Stimulated activated naive CD8-positive, alpha-beta T cell treated with anti-CD3 and anti-CD28 coated beads, Interleukin-15, amount 100 ng/mL, for 72 hours (primary cell): ENCODE data around the gene HTR4.
"Not testable (repeated sequence)": the region's sequence is repeated elsewhere in the genome, so short reads cannot be mapped to it uniquely, and the experiment has no call there.

ENCODE experiments used
- ATAC-seq: fragments of 150-1000 bp; cut with Tn5 transposase; 2 replicates; pipeline ENCODE4 v1.10.0; 2021; ENCODE audit warnings: mild to moderate bottlenecking, moderate library complexity
- DNase-seq, 2 donors: peaks; one replicate each; pipeline ENCODE4 v3.0.0; 2021 to 2022
- H3K27ac Mint-ChIP-seq, 2 donors: one replicate each; pipeline ENCODE4 v1.8.0; 2022; ENCODE audit warnings: mild to moderate bottlenecking in 2 of 2, mixed read lengths in 2 of 2, moderate library complexity in 2 of 2
- H3K27me3 Mint-ChIP-seq: one replicate; pipeline ENCODE4 v1.8.0; 2022; ENCODE audit warnings: mixed read lengths
- H3K4me1 Mint-ChIP-seq: one replicate; pipeline ENCODE4 v1.8.0; 2022; ENCODE audit warnings: mild to moderate bottlenecking, mixed read lengths
- H3K4me3 Mint-ChIP-seq, 2 donors: one replicate each; pipeline ENCODE4 v1.8.0; 2022; ENCODE audit warnings: mild to moderate bottlenecking in 2 of 2, mixed read lengths in 2 of 2, moderate library complexity in 1 of 2
- H3K9me3 Mint-ChIP-seq, 2 donors: one replicate each; pipeline ENCODE4 v1.8.0; 2022; ENCODE audit warnings: mixed read lengths in 2 of 2

HTR4 gene

GRCh38 chr5:148541054-148541835, 113.1 kb downstream of the HTR4 start:
- H3K9me3 Mint-ChIP-seq = peaks cover 0 to 9% of the 10 kb centered on the region in 2 donors
- no peak overlapping the region for H3K4me3 Mint-ChIP-seq
- no peak for DNase-seq
- no peaks in the 10 kb centered on the region for H3K4me1 Mint-ChIP-seq
- no peak overlapping the region for H3K27ac Mint-ChIP-seq
- peaks cover 32% of the 10 kb centered on the region for H3K27me3 Mint-ChIP-seq
- no peak for ATAC-seq

- H3K4me3 Mint-ChIP-seq = no peak overlapping the region
- DNase-seq = no peak
- no peak for ATAC-seq
- H3K27ac Mint-ChIP-seq = no peak overlapping the region
- no peaks in the 10 kb centered on the region for H3K4me1 Mint-ChIP-seq
- peaks cover 0 to 9% of the 10 kb centered on the region in 2 donors for H3K9me3 Mint-ChIP-seq
- peaks cover 38% of the 10 kb centered on the region for H3K27me3 Mint-ChIP-seq
Observed at GRCh38 chr5:148540647-148541046, 113.7 kb downstream of the HTR4 start.

- Mint-ChIP-seq H3K27me3 (peaks cover 42% of the 10 kb centered on the region), H3K9me3 (peaks cover 0 to 9% of the 10 kb centered on the region in 2 donors), H3K4me3 (no peak overlapping the region), H3K27ac (no peak overlapping the region), H3K4me1 (no peaks in the 10 kb centered on the region)
- ATAC-seq = no peak
- no peak for DNase-seq
Observed at GRCh38 chr5:148539851-148540250, 114.5 kb downstream of the HTR4 start.

- peaks cover 42% of the 10 kb centered on the region for H3K27me3 Mint-ChIP-seq
Observed at GRCh38 chr5:148535190-148535589, 119.1 kb downstream of the HTR4 start.

GRCh38 chr5:148532969-148533670, 121.2 kb downstream of the HTR4 start:
- no peaks in the 10 kb centered on the region for H3K4me1 Mint-ChIP-seq
- DNase-seq = no peak
- H3K27ac Mint-ChIP-seq = no peak overlapping the region
- ATAC-seq = no peak
- H3K27me3 Mint-ChIP-seq = peaks cover 36% of the 10 kb centered on the region
- peaks cover 22 to 28% of the 10 kb centered on the region in 2 donors for H3K9me3 Mint-ChIP-seq
- no peak overlapping the region for H3K4me3 Mint-ChIP-seq

More at GRCh38 chr5:148535190-148535589, 119.1 kb downstream of the HTR4 start:
- ATAC-seq (no peak), DNase-seq (no peak)
- Mint-ChIP-seq H3K27ac (no peak overlapping the region), H3K9me3 (peaks cover 15 to 24% of the 10 kb centered on the region in 2 donors), H3K4me3 (no peak overlapping the region), H3K4me1 (no peaks in the 10 kb centered on the region)

- H3K9me3 Mint-ChIP-seq = peaks cover 22 to 28% of the 10 kb centered on the region in 2 donors
- DNase-seq, ATAC-seq, H3K4me3 Mint-ChIP-seq, H3K4me1 Mint-ChIP-seq, H3K27ac Mint-ChIP-seq: not testable (repeated sequence)
- H3K27me3 Mint-ChIP-seq = peaks cover 23% of the 10 kb centered on the region
Observed at GRCh38 chr5:148529450-148529849, 124.9 kb downstream of the HTR4 start.

- Mint-ChIP-seq H3K4me3 (no peak overlapping the region), H3K9me3 (peaks cover 5 to 16% of the 10 kb centered on the region in 2 donors), H3K27ac (no peak overlapping the region), H3K4me1 (no peaks in the 10 kb centered on the region), H3K27me3 (peaks cover 35% of the 10 kb centered on the region)
- no peak for ATAC-seq
- DNase-seq = no peak
Observed at GRCh38 chr5:148524721-148525120, 129.6 kb downstream of the HTR4 start.

GRCh38 chr5:148523139-148523538, 131.2 kb downstream of the HTR4 start:
- DNase-seq (no peak), ATAC-seq (no peak)
- no peak overlapping the region for H3K4me3 Mint-ChIP-seq
- H3K27me3 Mint-ChIP-seq = peaks cover 42% of the 10 kb centered on the region
- no peaks in the 10 kb centered on the region for H3K4me1 Mint-ChIP-seq
- H3K27ac Mint-ChIP-seq = no peak overlapping the region
- peaks cover 0 to 7% of the 10 kb centered on the region in 2 donors for H3K9me3 Mint-ChIP-seq

- ATAC-seq (no peak), DNase-seq (no peak)
- Mint-ChIP-seq H3K4me1 (no peaks in the 10 kb centered on the region), H3K27me3 (peaks cover 17% of the 10 kb centered on the region), H3K27ac (no peak overlapping the region), H3K9me3 (peaks cover 0 to 5% of the 10 kb centered on the region in 2 donors), H3K4me3 (no peak overlapping the region)
Observed at GRCh38 chr5:148515460-148515859, 138.9 kb downstream of the HTR4 start.

GRCh38 chr5:148514344-148514743, 140.0 kb downstream of the HTR4 start:
- no peak overlapping the region for H3K4me3 Mint-ChIP-seq
- H3K9me3 Mint-ChIP-seq = peaks cover 0 to 5% of the 10 kb centered on the region in 2 donors
- peaks cover 17% of the 10 kb centered on the region for H3K27me3 Mint-ChIP-seq
- ATAC-seq (no peak), DNase-seq (no peak)
- H3K27ac Mint-ChIP-seq = no peak overlapping the region
- no peaks in the 10 kb centered on the region for H3K4me1 Mint-ChIP-seq

GRCh38 chr5:148512498-148512897, 141.8 kb downstream of the HTR4 start:
- peaks cover 0 to 5% of the 10 kb centered on the region in 2 donors for H3K9me3 Mint-ChIP-seq
- no peaks in the 10 kb centered on the region for H3K4me1 Mint-ChIP-seq
- H3K27me3 Mint-ChIP-seq = peaks cover 10% of the 10 kb centered on the region
- H3K27ac Mint-ChIP-seq = no peak overlapping the region
- DNase-seq (no peak), ATAC-seq (no peak)
- no peak overlapping the region for H3K4me3 Mint-ChIP-seq

- no peak for ATAC-seq
- no peak overlapping the region for H3K4me3 Mint-ChIP-seq
- H3K27me3 Mint-ChIP-seq = peaks cover 8% of the 10 kb centered on the region
- peaks cover 0 to 5% of the 10 kb centered on the region in 2 donors for H3K9me3 Mint-ChIP-seq
- no peaks in the 10 kb centered on the region for H3K4me1 Mint-ChIP-seq
- no peak overlapping the region for H3K27ac Mint-ChIP-seq
- DNase-seq = no peak
Observed at GRCh38 chr5:148511810-148512347, 142.4 kb downstream of the HTR4 start.

GRCh38 chr5:148509893-148510292, 144.4 kb downstream of the HTR4 start:
- H3K4me1 Mint-ChIP-seq = no peaks in the 10 kb centered on the region
- no peak overlapping the region for H3K27ac Mint-ChIP-seq
- no peaks in the 10 kb centered on the region for H3K9me3 Mint-ChIP-seq
- DNase-seq = no peak
- peaks cover 8% of the 10 kb centered on the region for H3K27me3 Mint-ChIP-seq
- no peak for ATAC-seq
- H3K4me3 Mint-ChIP-seq = no peak overlapping the region

- H3K4me3 Mint-ChIP-seq = no peak overlapping the region
- DNase-seq (no peak), ATAC-seq (no peak)
- no peaks in the 10 kb centered on the region for H3K4me1 Mint-ChIP-seq
- no peak overlapping the region for H3K27ac Mint-ChIP-seq
- H3K9me3 Mint-ChIP-seq = no peaks in the 10 kb centered on the region
- peaks cover 19% of the 10 kb centered on the region for H3K27me3 Mint-ChIP-seq
Observed at GRCh38 chr5:148507648-148508047, 146.7 kb downstream of the HTR4 start.

GRCh38 chr5:148499452-148499851, 154.9 kb downstream of the HTR4 start:
- DNase-seq (no peak), ATAC-seq (no peak)
- H3K27ac Mint-ChIP-seq = no peak overlapping the region

GRCh38 chr5:148497757-148498156, 156.6 kb downstream of the HTR4 start:
- H3K9me3 Mint-ChIP-seq = no peaks in the 10 kb centered on the region
- ATAC-seq = no peak
- no peak for DNase-seq
- H3K4me3 Mint-ChIP-seq = no peak overlapping the region
- H3K27me3 Mint-ChIP-seq = peaks cover 13% of the 10 kb centered on the region
- H3K27ac Mint-ChIP-seq = no peak overlapping the region
- H3K4me1 Mint-ChIP-seq = no peaks in the 10 kb centered on the region

More at GRCh38 chr5:148499452-148499851, 154.9 kb downstream of the HTR4 start:
- Mint-ChIP-seq H3K9me3 (no peaks in the 10 kb centered on the region), H3K27me3 (peaks cover 23% of the 10 kb centered on the region), H3K4me1 (no peaks in the 10 kb centered on the region), H3K4me3 (no peak overlapping the region)
